ENCODE measurements around the gene SLC35A5. TPM values are rescaled to one million over a fixed set of nuclear protein-coding genes. Genes with fewer than 3 reads are reported as not detected.

The SLC35A5 gene
- total and polyA plus RNA-seq, 2 of the 8 experiments (the other 6 are each of a cell fraction or from before 2014, with no cell fraction given): 36.5 to 38.6 TPM

GRCh38 chr3:112604536-112604935, 42.7 kb downstream of the SLC35A5 start:
- H3K27me3 ChIP-seq (replicated peaks in 1 of 4; ENCODE audit: control insufficient read depth in 3 of 4, extremely low read depth in 1 of 4, insufficient read depth in 3 of 4, low read length in 3 of 4): no peaks in the 10 kb centered on the region
- H3K23me2 ChIP-seq (ENCODE audit: low read depth, low read length): no peaks in the 10 kb centered on the region
- H2BK20ac ChIP-seq (ENCODE audit: low read length): no peak overlapping the region
- no peak overlapping the region for H3K23ac ChIP-seq (ENCODE audit: insufficient read length)
- no peak for FAIRE-seq
- H3K79me1 ChIP-seq (ENCODE audit: low read depth, low read length): no peaks in the 10 kb centered on the region
- H3K4ac ChIP-seq (replicated peaks; ENCODE audit: insufficient read length, low read depth, low read length): no peak overlapping the region
- DNase-seq (ENCODE audit: low read depth in 1 of 2, low spot score in 2 of 2): no peak
- whole genome bisulfite sequencing, 2 experiments (ENCODE audit: extremely low coverage in 1 of 2, insufficient coverage in 1 of 2, insufficient read length in 1 of 2, insufficient replicate concordance in 2 of 2, low coverage in 1 of 2, low lambda C conversion rate in 2 of 2, missing lambda C conversion rate in 1 of 2): 88% methylated on average over 4 of the region's 4 CpGs; no CpG with 5 or more reads in 1 of the 2 experiments
- no peak overlapping the region for H4K5ac ChIP-seq (ENCODE audit: insufficient read length, low read depth, low read length)
- no peak overlapping the region for H4K8ac ChIP-seq (ENCODE audit: extremely low read depth, insufficient read depth, low read length)
- H3K9me3 ChIP-seq (ENCODE audit: insufficient read depth in 2 of 2, low read depth in 1 of 2, low read length in 1 of 2): no peaks in the 10 kb centered on the region
- no peak overlapping the region for H2BK15ac ChIP-seq (ENCODE audit: low read length)
- no peak overlapping the region for H2BK5ac ChIP-seq (ENCODE audit: low read depth, low read length)
- no peak overlapping the region for H3K56ac ChIP-seq (replicated peaks; ENCODE audit: insufficient read length, low read depth, low read length)
- H3K14ac ChIP-seq (ENCODE audit: insufficient read length): no peak overlapping the region
- H3K79me2 ChIP-seq (ENCODE audit: control insufficient read depth in 1 of 2, insufficient read depth in 2 of 2, low read length in 2 of 2): no peaks in the 10 kb centered on the region
- H3K9ac ChIP-seq (replicated peaks in 1 of 4; ENCODE audit: extremely low read depth in 1 of 4, low read depth in 3 of 4, low read length in 3 of 4): no peak overlapping the region
- ChIA-PET POLR2A (ENCODE audit: partially characterized antibody) (interaction anchor here (1.9 kb wide), 2 partner anchors 17 to 37 kb away, joined by 4 to 7 read pairs; no protein-coding TSS in a partner anchor), CTCF (ENCODE audit: partially characterized antibody) (interaction anchor here (2.4 kb wide), 1 partner anchor 23 kb away, joined by 8 read pairs; no protein-coding TSS in a partner anchor)
- TF ChIP-seq TAF7 (optimal IDR thresholded peaks at IDR 0.05; ENCODE audit: borderline replicate concordance, low read depth, low read length) (no peak), KDM1A (IDR thresholded peaks at IDR 0.05; ENCODE audit: borderline replicate concordance, low read length) (no peak)
- no peaks in the 10 kb centered on the region for H3K4me1 ChIP-seq (replicated peaks in 1 of 4; ENCODE audit: control insufficient read depth in 3 of 4, insufficient read depth in 4 of 4, low read length in 3 of 4)
- H3K4me2 ChIP-seq (ENCODE audit: insufficient read depth in 1 of 2, low read depth in 2 of 2, low read length in 2 of 2): no peak overlapping the region
- H3K18ac ChIP-seq (ENCODE audit: extremely low read depth, low read length): no peak overlapping the region
- no peaks in the 10 kb centered on the region for H4K20me1 ChIP-seq (replicated peaks in 1 of 2; ENCODE audit: control insufficient read depth in 1 of 2, insufficient read depth in 2 of 2, low read length in 2 of 2)
- H2BK120ac ChIP-seq (replicated peaks; ENCODE audit: low read depth, low read length): no peak overlapping the region
- no peaks in the 10 kb centered on the region for H3K36me3 ChIP-seq (ENCODE audit: control insufficient read depth in 2 of 4, insufficient read depth in 4 of 4, low read length in 3 of 4)
- no peak overlapping the region for H2AFZ ChIP-seq (ENCODE audit: low read length)
- H2AK5ac ChIP-seq (ENCODE audit: low read depth, low read length): no peak overlapping the region
- H3K27ac ChIP-seq (ENCODE audit: low read depth, low read length): no peak overlapping the region
- no peak overlapping the region for H3K4me3 ChIP-seq (ENCODE audit: extremely low read depth in 1 of 4, insufficient read depth in 2 of 4, low read depth in 3 of 4, low read length in 4 of 4)
- no peak overlapping the region for H4K91ac ChIP-seq (replicated peaks; ENCODE audit: insufficient read length, low read length)
- H2BK12ac ChIP-seq (ENCODE audit: low read depth, low read length): no peak overlapping the region
